ENCODE results near the gene EXOC3L4.

GRCh38 chr14:103084021-103084919, 10.3 kb upstream of the EXOC3L4 start, which contains the start of gene LBHD2:
- TF ChIP-seq, protein P1, sequence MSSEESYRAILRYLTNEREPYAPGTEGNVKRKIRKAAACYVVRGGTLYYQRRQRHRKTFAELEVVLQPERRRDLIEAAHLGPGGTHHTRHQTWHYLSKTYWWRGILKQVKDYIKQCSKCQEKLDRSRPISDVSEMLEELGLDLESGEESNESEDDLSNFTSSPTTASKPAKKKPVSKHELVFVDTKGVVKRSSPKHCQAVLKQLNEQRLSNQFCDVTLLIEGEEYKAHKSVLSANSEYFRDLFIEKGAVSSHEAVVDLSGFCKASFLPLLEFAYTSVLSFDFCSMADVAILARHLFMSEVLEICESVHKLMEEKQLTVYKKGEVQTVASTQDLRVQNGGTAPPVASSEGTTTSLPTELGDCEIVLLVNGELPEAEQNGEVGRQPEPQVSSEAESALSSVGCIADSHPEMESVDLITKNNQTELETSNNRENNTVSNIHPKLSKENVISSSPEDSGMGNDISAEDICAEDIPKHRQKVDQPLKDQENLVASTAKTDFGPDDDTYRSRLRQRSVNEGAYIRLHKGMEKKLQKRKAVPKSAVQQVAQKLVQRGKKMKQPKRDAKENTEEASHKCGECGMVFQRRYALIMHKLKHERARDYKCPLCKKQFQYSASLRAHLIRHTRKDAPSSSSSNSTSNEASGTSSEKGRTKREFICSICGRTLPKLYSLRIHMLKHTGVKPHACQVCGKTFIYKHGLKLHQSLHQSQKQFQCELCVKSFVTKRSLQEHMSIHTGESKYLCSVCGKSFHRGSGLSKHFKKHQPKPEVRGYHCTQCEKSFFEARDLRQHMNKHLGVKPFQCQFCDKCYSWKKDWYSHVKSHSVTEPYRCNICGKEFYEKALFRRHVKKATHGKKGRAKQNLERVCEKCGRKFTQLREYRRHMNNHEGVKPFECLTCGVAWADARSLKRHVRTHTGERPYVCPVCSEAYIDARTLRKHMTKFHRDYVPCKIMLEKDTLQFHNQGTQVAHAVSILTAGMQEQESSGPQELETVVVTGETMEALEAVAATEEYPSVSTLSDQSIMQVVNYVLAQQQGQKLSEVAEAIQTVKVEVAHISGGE (tag by site-specific recombination; conservative IDR thresholded peaks at IDR 0.05; ENCODE audit: low read depth) = no peak
- TF ChIP-seq ZNF580 (tag by site-specific recombination; IDR thresholded peaks at IDR 0.05) (no peak), SETDB1 (IDR thresholded peaks at IDR 0.05; ENCODE audit: insufficient read length, low read length) (no peak), CTCF (tag by site-specific recombination; IDR thresholded peaks at IDR 0.05) (no peak), ZNF274 (IDR thresholded peaks at IDR 0.05; ENCODE audit: low read length) (no peak), ZNF274 (tag by site-specific recombination; IDR thresholded peaks at IDR 0.05; ENCODE audit: borderline replicate concordance) (no peak)
- TF ChIP-seq, protein P2, sequence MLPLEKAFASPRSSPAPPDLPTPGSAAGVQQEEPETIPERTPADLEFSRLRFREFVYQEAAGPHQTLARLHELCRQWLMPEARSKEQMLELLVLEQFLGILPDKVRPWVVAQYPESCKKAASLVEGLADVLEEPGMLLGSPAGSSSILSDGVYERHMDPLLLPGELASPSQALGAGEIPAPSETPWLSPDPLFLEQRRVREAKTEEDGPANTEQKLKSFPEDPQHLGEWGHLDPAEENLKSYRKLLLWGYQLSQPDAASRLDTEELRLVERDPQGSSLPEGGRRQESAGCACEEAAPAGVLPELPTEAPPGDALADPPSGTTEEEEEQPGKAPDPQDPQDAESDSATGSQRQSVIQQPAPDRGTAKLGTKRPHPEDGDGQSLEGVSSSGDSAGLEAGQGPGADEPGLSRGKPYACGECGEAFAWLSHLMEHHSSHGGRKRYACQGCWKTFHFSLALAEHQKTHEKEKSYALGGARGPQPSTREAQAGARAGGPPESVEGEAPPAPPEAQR (tag by site-specific recombination; IDR thresholded peaks at IDR 0.05) = no peak
